ENCODE data around the gene TUBA4B.

DNA sequence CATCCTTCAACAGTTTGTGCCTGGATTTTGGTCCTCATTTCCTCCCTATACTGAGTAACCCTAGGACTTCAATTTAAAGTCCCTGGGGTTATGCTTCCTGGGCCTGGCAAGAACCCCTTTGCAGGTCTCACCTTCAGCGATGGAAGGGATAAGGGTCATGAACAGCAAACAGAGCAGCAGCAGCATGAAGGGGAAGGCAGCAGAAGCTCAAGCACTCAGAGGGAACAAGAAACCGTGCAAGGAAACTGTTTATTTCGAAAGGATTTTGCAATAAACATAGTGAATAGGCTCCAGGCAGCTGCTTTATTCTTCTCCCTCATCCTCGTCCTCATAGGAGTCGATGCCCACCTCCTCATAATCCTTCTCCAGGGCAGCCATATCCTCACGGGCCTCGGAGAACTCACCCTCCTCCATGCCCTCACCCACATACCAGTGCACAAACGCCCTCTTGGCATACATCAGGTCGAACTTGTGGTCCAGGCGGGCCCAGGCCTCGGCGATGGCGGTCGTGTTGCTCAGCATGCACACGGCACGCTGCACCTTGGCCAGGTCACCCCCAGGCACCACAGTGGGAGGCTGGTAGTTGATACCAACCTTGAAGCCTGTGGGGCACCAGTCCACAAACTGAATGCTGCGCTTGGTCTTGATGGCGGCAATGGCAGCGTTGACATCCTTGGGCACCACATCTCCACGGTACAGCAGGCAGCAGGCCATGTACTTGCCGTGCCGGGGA, 2.8 kb upstream of the TUBA4B start:
- TF ChIP-seq, protein P1, sequence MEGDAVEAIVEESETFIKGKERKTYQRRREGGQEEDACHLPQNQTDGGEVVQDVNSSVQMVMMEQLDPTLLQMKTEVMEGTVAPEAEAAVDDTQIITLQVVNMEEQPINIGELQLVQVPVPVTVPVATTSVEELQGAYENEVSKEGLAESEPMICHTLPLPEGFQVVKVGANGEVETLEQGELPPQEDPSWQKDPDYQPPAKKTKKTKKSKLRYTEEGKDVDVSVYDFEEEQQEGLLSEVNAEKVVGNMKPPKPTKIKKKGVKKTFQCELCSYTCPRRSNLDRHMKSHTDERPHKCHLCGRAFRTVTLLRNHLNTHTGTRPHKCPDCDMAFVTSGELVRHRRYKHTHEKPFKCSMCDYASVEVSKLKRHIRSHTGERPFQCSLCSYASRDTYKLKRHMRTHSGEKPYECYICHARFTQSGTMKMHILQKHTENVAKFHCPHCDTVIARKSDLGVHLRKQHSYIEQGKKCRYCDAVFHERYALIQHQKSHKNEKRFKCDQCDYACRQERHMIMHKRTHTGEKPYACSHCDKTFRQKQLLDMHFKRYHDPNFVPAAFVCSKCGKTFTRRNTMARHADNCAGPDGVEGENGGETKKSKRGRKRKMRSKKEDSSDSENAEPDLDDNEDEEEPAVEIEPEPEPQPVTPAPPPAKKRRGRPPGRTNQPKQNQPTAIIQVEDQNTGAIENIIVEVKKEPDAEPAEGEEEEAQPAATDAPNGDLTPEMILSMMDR (IDR thresholded peaks at IDR 0.05): no peak
- TF ChIP-seq POLR2AphosphoS5 (IDR thresholded peaks at IDR 0.05; ENCODE audit: low read depth, low read length) (no peak), SIN3A (IDR thresholded peaks at IDR 0.05; ENCODE audit: borderline replicate concordance, insufficient read depth, low read depth, low read length) (no peak), TCF7L2 (IDR thresholded peaks at IDR 0.05; ENCODE audit: low read depth, low read length) (no peak)
- TF ChIP-seq, protein P2, sequence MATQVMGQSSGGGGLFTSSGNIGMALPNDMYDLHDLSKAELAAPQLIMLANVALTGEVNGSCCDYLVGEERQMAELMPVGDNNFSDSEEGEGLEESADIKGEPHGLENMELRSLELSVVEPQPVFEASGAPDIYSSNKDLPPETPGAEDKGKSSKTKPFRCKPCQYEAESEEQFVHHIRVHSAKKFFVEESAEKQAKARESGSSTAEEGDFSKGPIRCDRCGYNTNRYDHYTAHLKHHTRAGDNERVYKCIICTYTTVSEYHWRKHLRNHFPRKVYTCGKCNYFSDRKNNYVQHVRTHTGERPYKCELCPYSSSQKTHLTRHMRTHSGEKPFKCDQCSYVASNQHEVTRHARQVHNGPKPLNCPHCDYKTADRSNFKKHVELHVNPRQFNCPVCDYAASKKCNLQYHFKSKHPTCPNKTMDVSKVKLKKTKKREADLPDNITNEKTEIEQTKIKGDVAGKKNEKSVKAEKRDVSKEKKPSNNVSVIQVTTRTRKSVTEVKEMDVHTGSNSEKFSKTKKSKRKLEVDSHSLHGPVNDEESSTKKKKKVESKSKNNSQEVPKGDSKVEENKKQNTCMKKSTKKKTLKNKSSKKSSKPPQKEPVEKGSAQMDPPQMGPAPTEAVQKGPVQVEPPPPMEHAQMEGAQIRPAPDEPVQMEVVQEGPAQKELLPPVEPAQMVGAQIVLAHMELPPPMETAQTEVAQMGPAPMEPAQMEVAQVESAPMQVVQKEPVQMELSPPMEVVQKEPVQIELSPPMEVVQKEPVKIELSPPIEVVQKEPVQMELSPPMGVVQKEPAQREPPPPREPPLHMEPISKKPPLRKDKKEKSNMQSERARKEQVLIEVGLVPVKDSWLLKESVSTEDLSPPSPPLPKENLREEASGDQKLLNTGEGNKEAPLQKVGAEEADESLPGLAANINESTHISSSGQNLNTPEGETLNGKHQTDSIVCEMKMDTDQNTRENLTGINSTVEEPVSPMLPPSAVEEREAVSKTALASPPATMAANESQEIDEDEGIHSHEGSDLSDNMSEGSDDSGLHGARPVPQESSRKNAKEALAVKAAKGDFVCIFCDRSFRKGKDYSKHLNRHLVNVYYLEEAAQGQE (IDR thresholded peaks at IDR 0.05; ENCODE audit: insufficient read depth in 1 of 2, low read depth in 2 of 2, low read length in 1 of 2): no peak

All from Panc1 (cell line).